GM19452 (cell line): Measurements from ENCODE around the gene ZNF423.

Experiments used
- ATAC-seq: cut with Tn5 transposase; IDR thresholded peaks from one replicate; pipeline ENCODE4 v1.9.1; 2021; ENCODE audit not compliant: unreplicated experiment

The ZNF423 gene

GRCh38 chr16:49488336-49488735 is 367.6 kb downstream of the ZNF423 start:
- no peak for ATAC-seq

GRCh38 chr16:49487746-49488145 is 368.2 kb downstream of the ZNF423 start:
- ATAC-seq, result no peak

GRCh38 chr16:49486400-49486799 is 369.5 kb downstream of the ZNF423 start:
- no peak for ATAC-seq

- ATAC-seq, result no peak
These were observed 370.2 kb downstream of the ZNF423 start for GRCh38 chr16:49485663-49486062.

- ATAC-seq, result no peak
These were observed 371.0 kb downstream of the ZNF423 start for GRCh38 chr16:49484936-49485335.

GRCh38 chr16:49484451-49484849 is 371.5 kb downstream of the ZNF423 start:
- no peak for ATAC-seq

- no peak for ATAC-seq
These were observed 372.1 kb downstream of the ZNF423 start for GRCh38 chr16:49483651-49484450.

GRCh38 chr16:49483251-49483650 is 372.7 kb downstream of the ZNF423 start:
- ATAC-seq, result no peak

DNA sequence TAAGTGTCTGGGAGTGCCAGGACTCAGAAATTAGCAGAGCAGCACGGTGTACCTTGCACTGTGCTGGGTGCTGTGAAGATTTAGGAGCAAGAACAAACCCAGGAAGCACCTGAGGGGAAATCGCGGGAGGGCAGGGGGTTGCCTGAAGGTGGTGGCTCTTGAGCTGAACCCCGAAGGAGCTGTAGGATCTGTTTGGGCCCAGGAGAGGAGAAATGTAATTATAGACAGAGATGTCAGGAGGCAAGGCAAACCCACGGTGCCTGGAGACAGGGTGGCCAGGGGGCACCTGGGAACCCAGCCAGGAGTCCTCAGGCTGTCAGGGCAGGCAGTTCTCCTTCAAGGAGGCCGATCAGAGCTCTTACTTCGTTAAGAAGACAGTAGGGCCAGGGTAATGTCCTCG is 373.2 kb downstream of the ZNF423 start:
- no peak for ATAC-seq

DNA sequence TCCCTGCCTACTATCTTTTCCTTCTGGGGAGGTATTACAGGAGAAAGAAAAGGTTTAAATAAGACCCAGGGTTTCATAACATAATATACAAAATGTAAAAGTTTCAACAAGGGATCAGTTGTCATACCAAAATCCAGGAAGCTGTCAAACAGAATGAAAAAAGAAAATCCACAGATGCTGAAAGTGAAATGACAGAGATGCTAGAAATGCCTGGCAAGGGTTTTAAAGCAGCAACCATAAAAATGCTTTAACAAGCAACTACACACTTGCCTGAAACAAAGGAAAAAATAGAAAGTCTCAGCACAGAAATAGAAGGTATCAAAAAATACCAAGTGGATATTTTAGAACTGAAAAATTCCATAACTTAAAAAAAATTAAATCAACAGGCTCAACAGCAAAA is 377.3 kb downstream of the ZNF423 start:
- ATAC-seq, result no peak

DNA sequence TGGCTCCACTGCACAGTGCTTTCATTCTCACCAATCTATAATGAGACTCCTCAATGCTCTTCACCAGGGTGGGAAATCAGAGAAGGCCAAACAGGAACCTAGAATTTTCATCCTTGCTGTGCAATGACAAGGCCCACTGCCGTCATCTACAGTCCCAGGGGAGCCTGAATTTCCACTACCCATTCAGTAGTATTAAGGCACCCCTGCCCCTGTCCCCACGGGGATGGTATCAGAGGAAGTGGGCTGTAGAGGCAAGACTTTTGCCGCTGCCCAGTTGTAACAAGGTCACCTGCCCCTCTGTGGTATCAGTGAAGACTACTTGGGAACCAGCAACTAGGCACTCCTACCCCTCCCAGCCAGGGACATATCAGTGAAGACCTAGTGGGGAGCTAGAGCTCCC is 377.8 kb downstream of the ZNF423 start:
- no peak for ATAC-seq

- no peak for ATAC-seq
These were observed 378.5 kb downstream of the ZNF423 start for GRCh38 chr16:49477250-49477895.

- ATAC-seq, result no peak
These were observed 381.2 kb downstream of the ZNF423 start for GRCh38 chr16:49474741-49475140.

DNA sequence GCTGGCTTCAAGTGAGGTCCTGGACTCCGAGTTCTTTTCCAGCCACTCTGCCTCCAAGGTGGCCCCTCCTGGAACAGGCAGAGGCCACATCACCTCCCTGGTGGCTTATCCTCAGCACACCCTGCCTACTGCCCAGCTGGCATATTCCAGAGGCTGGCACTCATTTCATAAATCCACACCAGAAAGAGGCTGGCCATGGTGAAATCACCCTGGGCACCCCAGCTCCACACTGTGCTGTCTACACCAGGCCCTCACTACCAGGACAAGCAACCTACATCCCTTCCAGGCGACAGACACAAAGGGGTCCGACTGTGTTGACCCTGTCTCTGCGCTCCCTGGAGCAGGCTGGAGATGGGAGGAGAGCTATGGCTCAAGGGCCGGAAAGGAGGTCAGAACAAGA is 382.1 kb downstream of the ZNF423 start:
- no peak for ATAC-seq

DNA sequence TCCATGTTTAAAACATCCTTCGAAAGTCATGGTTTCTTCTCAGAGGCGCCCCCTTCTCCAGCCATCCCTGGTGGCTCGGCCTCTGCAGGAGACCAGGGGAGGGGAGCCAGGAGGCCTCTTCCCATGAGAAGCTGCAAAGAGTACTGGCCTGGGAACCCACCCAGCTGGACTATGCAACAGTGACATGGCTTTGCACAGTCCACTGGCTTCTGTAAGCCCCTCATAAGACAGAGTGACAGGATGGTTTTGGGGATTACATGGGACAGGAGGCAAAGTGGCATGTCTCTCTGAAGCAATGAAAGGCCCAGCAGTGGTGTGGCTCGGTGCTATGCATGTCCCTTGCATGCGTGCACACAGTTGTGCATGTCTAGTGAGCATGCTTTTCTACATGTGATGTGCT is 382.8 kb downstream of the ZNF423 start:
- no peak for ATAC-seq

DNA sequence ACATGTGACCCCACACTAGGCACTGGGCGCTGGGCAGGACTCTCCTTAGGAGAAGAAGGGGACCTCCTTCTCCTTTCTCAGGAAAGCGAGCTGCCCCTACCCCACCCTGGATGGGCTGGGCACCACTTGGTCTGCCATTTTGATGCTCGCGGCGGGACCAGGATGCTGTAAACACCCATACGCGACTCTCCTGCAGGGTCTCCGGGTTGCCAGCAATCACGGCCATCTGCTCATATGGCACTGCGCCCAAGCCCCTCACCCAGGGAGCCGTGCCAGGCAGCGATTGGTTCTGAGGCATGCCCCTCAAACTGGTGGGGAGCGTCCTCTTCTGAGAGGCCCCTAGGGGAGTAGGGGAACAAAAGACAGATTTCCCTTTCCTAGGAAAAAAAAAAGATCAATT is 383.3 kb downstream of the ZNF423 start:
- no peak for ATAC-seq

DNA sequence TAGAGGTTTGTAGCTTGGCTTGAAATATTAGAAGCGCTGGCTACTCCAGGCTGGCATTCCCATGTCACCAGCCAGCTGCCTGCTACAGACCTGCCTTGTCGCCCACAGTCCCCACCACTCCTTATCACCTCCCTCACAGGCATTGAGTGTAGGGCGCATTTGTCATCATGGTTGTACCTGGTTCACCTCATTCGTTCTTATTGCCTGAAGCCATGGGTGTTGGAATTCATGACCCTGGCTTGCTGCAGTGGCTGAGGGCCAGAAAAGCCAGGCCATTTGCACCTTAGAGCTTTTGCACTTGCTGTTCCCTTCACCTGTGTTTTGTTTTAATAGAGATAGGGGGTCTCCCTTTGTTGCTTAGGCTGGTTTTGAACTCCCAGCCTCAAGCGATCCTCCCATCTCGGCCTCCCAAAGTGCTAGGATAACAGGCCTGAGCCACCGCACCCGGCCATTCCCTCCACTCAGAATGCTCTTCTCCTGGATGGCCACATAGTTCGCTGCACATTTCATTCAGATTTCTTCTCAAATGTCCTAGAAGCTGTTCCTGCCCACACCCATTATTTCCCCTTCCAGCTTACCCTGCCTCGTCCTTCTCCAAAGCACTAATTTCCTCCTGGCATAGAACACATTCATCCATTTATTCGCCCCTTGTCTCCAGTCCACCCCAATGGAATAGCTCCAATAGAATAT is 384.7 kb downstream of the ZNF423 start:
- ATAC-seq, result no peak

DNA sequence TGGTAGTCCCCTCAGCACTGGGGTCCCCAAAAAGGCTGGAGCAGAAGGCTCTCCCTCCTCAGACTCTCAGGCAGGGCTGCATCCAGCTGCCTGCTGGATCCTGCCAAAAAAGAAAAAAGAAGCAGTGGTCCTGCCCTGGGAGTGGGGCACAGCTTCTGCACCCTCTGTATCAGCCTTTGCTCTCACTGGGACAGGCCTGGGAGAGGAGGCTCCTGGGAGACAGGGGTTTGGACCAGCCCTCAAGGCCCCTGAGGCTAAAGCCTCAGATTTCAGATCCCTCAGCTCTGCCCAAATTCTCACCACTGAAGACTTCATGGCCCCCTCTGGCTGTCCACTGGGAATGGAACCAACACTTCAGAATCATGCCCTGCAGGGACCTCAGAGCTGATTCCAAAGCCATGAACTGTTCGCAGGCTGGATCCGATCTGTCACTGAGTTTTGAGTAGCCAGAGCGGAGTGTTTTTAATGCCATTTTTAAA is 385.4 kb downstream of the ZNF423 start:
- ATAC-seq, result no peak

- ATAC-seq, result no peak
These were observed 385.9 kb downstream of the ZNF423 start for GRCh38 chr16:49469930-49470451.

GRCh38 chr16:49469311-49469670 is 386.6 kb downstream of the ZNF423 start:
- ATAC-seq, result no peak

DNA sequence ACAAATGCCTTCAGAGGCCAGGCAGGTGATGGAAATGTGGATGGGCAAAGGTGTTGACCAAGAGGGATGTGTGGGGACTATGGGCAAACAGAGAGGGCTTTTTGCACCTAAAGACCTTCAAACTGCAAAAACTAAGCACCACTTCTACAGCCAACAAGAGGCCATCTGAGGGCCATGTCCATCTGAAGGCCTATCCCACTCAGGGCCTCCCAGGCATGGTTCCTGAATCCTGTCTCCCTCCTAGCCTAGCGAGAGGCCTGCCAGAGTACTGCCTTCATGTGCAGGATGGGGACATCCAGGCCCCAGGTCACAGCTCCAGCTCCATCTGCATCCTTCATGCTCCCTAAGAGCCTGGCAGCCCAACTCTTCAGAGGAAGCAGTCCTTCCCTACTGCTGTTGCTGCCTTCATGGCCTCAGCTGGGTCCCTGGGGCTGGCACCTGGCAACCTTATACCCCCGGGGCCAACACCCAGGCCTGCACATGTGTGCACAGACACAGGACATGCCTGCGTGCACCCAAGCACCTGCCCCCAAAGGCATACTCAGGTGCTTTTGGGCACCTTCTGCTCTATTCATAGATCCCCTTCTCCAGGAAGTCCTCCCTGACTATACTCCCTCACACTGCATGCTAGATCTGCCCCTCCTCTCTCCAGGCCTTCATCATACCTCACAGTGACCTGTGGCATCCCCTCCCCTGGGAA is 387.2 kb downstream of the ZNF423 start:
- ATAC-seq, result no peak
